EH (cell line): ENCODE data around the gene ATF4.
A peak's percentile ranks its signal among the peaks of the same experiment; 100 is the strongest.

Experiments
- DNase-seq: peaks from one replicate; pipeline ENCODE4 v3.0.0-alpha.2; 2015; ENCODE audit warnings: low read depth

Gene ATF4

GRCh38 chr22:39558950-39559349, 38.6 kb downstream of the ATF4 start:
- no peak for DNase-seq

- peak; percentile 50 for DNase-seq
These were observed 39.2 kb downstream of the ATF4 start for GRCh38 chr22:39559456-39560105.

- no peak for DNase-seq
These were observed 39.8 kb downstream of the ATF4 start for GRCh38 chr22:39560127-39560526.

- DNase-seq, result no peak
These were observed 42.6 kb downstream of the ATF4 start for GRCh38 chr22:39562839-39563489.

- no peak for DNase-seq
These were observed 43.4 kb downstream of the ATF4 start for GRCh38 chr22:39563571-39564428.

- DNase-seq, result no peak
These were observed 45.1 kb downstream of the ATF4 start for GRCh38 chr22:39565414-39565944.

GRCh38 chr22:39567135-39567946, 47.0 kb downstream of the ATF4 start:
- no peak for DNase-seq

GRCh38 chr22:39568278-39568981, 48.1 kb downstream of the ATF4 start:
- no peak for DNase-seq

- DNase-seq, result no peak
These were observed 48.7 kb downstream of the ATF4 start for GRCh38 chr22:39569066-39569465.

- no peak for DNase-seq
These were observed 49.9 kb downstream of the ATF4 start for GRCh38 chr22:39570226-39570625.

GRCh38 chr22:39570665-39571064, 50.3 kb downstream of the ATF4 start, which contains the start of gene CACNA1I:
TSS of gene CACNA1I (plus strand) at chr22:39570753. CDS start at chr22:39570753, 0 bp downstream.
- DNase-seq, result no peak

GRCh38 chr22:39571538-39571937, 51.2 kb downstream of the ATF4 start:
- DNase-seq, result no peak
